Measurements from ENCODE around the gene ADAM33. TPM values are rescaled to one million over a fixed set of nuclear protein-coding genes. Genes with fewer than 3 reads are reported as not detected.

Gene ADAM33
- polyA plus RNA-seq, 2 donors: 27.3 to 83.1 TPM

- Histone ChIP-seq H3K27ac (ENCODE audit: low read depth in 2 of 2, low read length in 1 of 2) (no peak overlapping the region), H3K4me3 (ENCODE audit: low read depth in 1 of 2, low read length in 2 of 2) (no peak overlapping the region), H3K4me1 (ENCODE audit: control insufficient read depth in 2 of 2, insufficient read depth in 2 of 2, low read length in 1 of 2) (peaks cover 0 to 4% of the 10 kb centered on the region in 2 donors), H3K9me3 (ENCODE audit: control insufficient read depth in 2 of 2, insufficient read depth in 1 of 2, low read depth in 1 of 2, low read length in 1 of 2) (peaks cover 3 to 6% of the 10 kb centered on the region in 2 donors), H3K27me3 (ENCODE audit: control insufficient read depth in 1 of 2, insufficient read depth in 2 of 2, low read length in 2 of 2) (no peaks in the 10 kb centered on the region), H3K36me3 (ENCODE audit: control insufficient read depth in 2 of 2, insufficient read depth in 2 of 2, low read length in 1 of 2) (no peaks in the 10 kb centered on the region)
- WGBS, 2 donors: 89 to 92% methylated on average over 15 to 16 of the region's 16 CpGs
Observed at GRCh38 chr20:3699037-3699436, 17.2 kb upstream of the ADAM33 start.

GRCh38 chr20:3698591-3699001 is 16.8 kb upstream of the ADAM33 start:
- no peak overlapping the region for H3K27ac ChIP-seq (ENCODE audit: low read depth in 2 of 2, low read length in 1 of 2)
- peaks cover 3 to 6% of the 10 kb centered on the region in 2 donors for H3K9me3 ChIP-seq (ENCODE audit: control insufficient read depth in 2 of 2, insufficient read depth in 1 of 2, low read depth in 1 of 2, low read length in 1 of 2)
- no peaks in the 10 kb centered on the region for H3K36me3 ChIP-seq (ENCODE audit: control insufficient read depth in 2 of 2, insufficient read depth in 2 of 2, low read length in 1 of 2)
- H3K27me3 ChIP-seq (ENCODE audit: control insufficient read depth in 1 of 2, insufficient read depth in 2 of 2, low read length in 2 of 2): no peaks in the 10 kb centered on the region
- peaks cover 0 to 4% of the 10 kb centered on the region in 2 donors for H3K4me1 ChIP-seq (ENCODE audit: control insufficient read depth in 2 of 2, insufficient read depth in 2 of 2, low read length in 1 of 2)
- no peak overlapping the region for H3K4me3 ChIP-seq (ENCODE audit: low read depth in 1 of 2, low read length in 2 of 2)
- WGBS, 2 donors: 75 to 76% methylated on average over 6 of the region's 6 CpGs

- peaks cover 3 to 6% of the 10 kb centered on the region in 2 donors for H3K9me3 ChIP-seq (ENCODE audit: control insufficient read depth in 2 of 2, insufficient read depth in 1 of 2, low read depth in 1 of 2, low read length in 1 of 2)
- no peaks in the 10 kb centered on the region for H3K27me3 ChIP-seq (ENCODE audit: control insufficient read depth in 1 of 2, insufficient read depth in 2 of 2, low read length in 2 of 2)
- H3K4me1 ChIP-seq (ENCODE audit: control insufficient read depth in 2 of 2, insufficient read depth in 2 of 2, low read length in 1 of 2): peaks cover 0 to 4% of the 10 kb centered on the region in 2 donors
- no peaks in the 10 kb centered on the region for H3K36me3 ChIP-seq (ENCODE audit: control insufficient read depth in 2 of 2, insufficient read depth in 2 of 2, low read length in 1 of 2)
- no peak overlapping the region for H3K27ac ChIP-seq (ENCODE audit: low read depth in 2 of 2, low read length in 1 of 2)
- WGBS, 2 donors: 76 to 79% methylated on average over 18 of the region's 18 CpGs
- H3K4me3 ChIP-seq (ENCODE audit: low read depth in 1 of 2, low read length in 2 of 2): no peak overlapping the region
Observed at GRCh38 chr20:3697588-3698305, 15.9 kb upstream of the ADAM33 start.

GRCh38 chr20:3696745-3697587 is 15.2 kb upstream of the ADAM33 start:
- H3K27ac ChIP-seq (ENCODE audit: low read depth in 2 of 2, low read length in 1 of 2): no peak overlapping the region
- peaks cover 0 to 4% of the 10 kb centered on the region in 2 donors for H3K4me1 ChIP-seq (ENCODE audit: control insufficient read depth in 2 of 2, insufficient read depth in 2 of 2, low read length in 1 of 2)
- no peak overlapping the region for H3K4me3 ChIP-seq (ENCODE audit: low read depth in 1 of 2, low read length in 2 of 2)
- no peaks in the 10 kb centered on the region for H3K36me3 ChIP-seq (ENCODE audit: control insufficient read depth in 2 of 2, insufficient read depth in 2 of 2, low read length in 1 of 2)
- 82 to 87% methylated on average over 15 of the region's 15 CpGs for WGBS, 2 donors
- no peaks in the 10 kb centered on the region for H3K27me3 ChIP-seq (ENCODE audit: control insufficient read depth in 1 of 2, insufficient read depth in 2 of 2, low read length in 2 of 2)
- H3K9me3 ChIP-seq (ENCODE audit: control insufficient read depth in 2 of 2, insufficient read depth in 1 of 2, low read depth in 1 of 2, low read length in 1 of 2): peaks cover 3 to 6% of the 10 kb centered on the region in 2 donors

- H3K27ac ChIP-seq (ENCODE audit: low read depth in 2 of 2, low read length in 1 of 2): no peak overlapping the region
- 82 to 88% methylated on average over 1 of the region's 1 CpG for WGBS, 2 donors
Observed at GRCh38 chr20:3696200-3696599, 14.4 kb upstream of the ADAM33 start.

GRCh38 chr20:3694864-3695263 is 13.1 kb upstream of the ADAM33 start:
- Histone ChIP-seq H3K36me3 (ENCODE audit: control insufficient read depth in 2 of 2, insufficient read depth in 2 of 2, low read length in 1 of 2) (no peaks in the 10 kb centered on the region), H3K4me3 (ENCODE audit: low read depth in 1 of 2, low read length in 2 of 2) (no peak overlapping the region), H3K9me3 (ENCODE audit: control insufficient read depth in 2 of 2, insufficient read depth in 1 of 2, low read depth in 1 of 2, low read length in 1 of 2) (peaks cover 3 to 6% of the 10 kb centered on the region in 2 donors), H3K27me3 (ENCODE audit: control insufficient read depth in 1 of 2, insufficient read depth in 2 of 2, low read length in 2 of 2) (no peaks in the 10 kb centered on the region), H3K27ac (ENCODE audit: low read depth in 2 of 2, low read length in 1 of 2) (no peak overlapping the region), H3K4me1 (ENCODE audit: control insufficient read depth in 2 of 2, insufficient read depth in 2 of 2, low read length in 1 of 2) (peaks cover 0 to 4% of the 10 kb centered on the region in 2 donors)
- 95 to 96% methylated on average over 5 of the region's 5 CpGs for WGBS, 2 donors

More at GRCh38 chr20:3696200-3696599, 14.4 kb upstream of the ADAM33 start:
- Histone ChIP-seq H3K36me3 (ENCODE audit: control insufficient read depth in 2 of 2, insufficient read depth in 2 of 2, low read length in 1 of 2) (no peaks in the 10 kb centered on the region), H3K9me3 (ENCODE audit: control insufficient read depth in 2 of 2, insufficient read depth in 1 of 2, low read depth in 1 of 2, low read length in 1 of 2) (peaks cover 3 to 6% of the 10 kb centered on the region in 2 donors), H3K27me3 (ENCODE audit: control insufficient read depth in 1 of 2, insufficient read depth in 2 of 2, low read length in 2 of 2) (no peaks in the 10 kb centered on the region), H3K4me3 (ENCODE audit: low read depth in 1 of 2, low read length in 2 of 2) (no peak overlapping the region), H3K4me1 (ENCODE audit: control insufficient read depth in 2 of 2, insufficient read depth in 2 of 2, low read length in 1 of 2) (peaks cover 0 to 4% of the 10 kb centered on the region in 2 donors)

GRCh38 chr20:3693376-3693775 is 11.6 kb upstream of the ADAM33 start:
- no peak overlapping the region for H3K4me3 ChIP-seq (ENCODE audit: low read depth in 1 of 2, low read length in 2 of 2)
- H3K36me3 ChIP-seq (ENCODE audit: control insufficient read depth in 2 of 2, insufficient read depth in 2 of 2, low read length in 1 of 2): no peaks in the 10 kb centered on the region
- WGBS, 2 donors: 82 to 90% methylated on average over 13 of the region's 13 CpGs

GRCh38 chr20:3692706-3693294 is 11.0 kb upstream of the ADAM33 start:
- 87 to 92% methylated on average over 23 of the region's 23 CpGs for WGBS, 2 donors
- Histone ChIP-seq H3K27ac (ENCODE audit: low read depth in 2 of 2, low read length in 1 of 2) (no peak overlapping the region), H3K27me3 (ENCODE audit: control insufficient read depth in 1 of 2, insufficient read depth in 2 of 2, low read length in 2 of 2) (no peaks in the 10 kb centered on the region), H3K9me3 (ENCODE audit: control insufficient read depth in 2 of 2, insufficient read depth in 1 of 2, low read depth in 1 of 2, low read length in 1 of 2) (peaks cover 3 to 6% of the 10 kb centered on the region in 2 donors), H3K4me1 (ENCODE audit: control insufficient read depth in 2 of 2, insufficient read depth in 2 of 2, low read length in 1 of 2) (no peaks in the 10 kb centered on the region), H3K36me3 (ENCODE audit: control insufficient read depth in 2 of 2, insufficient read depth in 2 of 2, low read length in 1 of 2) (no peaks in the 10 kb centered on the region), H3K4me3 (ENCODE audit: low read depth in 1 of 2, low read length in 2 of 2) (no peak overlapping the region)

More at GRCh38 chr20:3693376-3693775, 11.6 kb upstream of the ADAM33 start:
- Histone ChIP-seq H3K27ac (ENCODE audit: low read depth in 2 of 2, low read length in 1 of 2) (no peak overlapping the region), H3K9me3 (ENCODE audit: control insufficient read depth in 2 of 2, insufficient read depth in 1 of 2, low read depth in 1 of 2, low read length in 1 of 2) (peaks cover 3 to 6% of the 10 kb centered on the region in 2 donors), H3K4me1 (ENCODE audit: control insufficient read depth in 2 of 2, insufficient read depth in 2 of 2, low read length in 1 of 2) (peaks cover 0 to 4% of the 10 kb centered on the region in 2 donors), H3K27me3 (ENCODE audit: control insufficient read depth in 1 of 2, insufficient read depth in 2 of 2, low read length in 2 of 2) (no peaks in the 10 kb centered on the region)

- peaks cover 3 to 6% of the 10 kb centered on the region in 2 donors for H3K9me3 ChIP-seq (ENCODE audit: control insufficient read depth in 2 of 2, insufficient read depth in 1 of 2, low read depth in 1 of 2, low read length in 1 of 2)
- no peak overlapping the region for H3K4me3 ChIP-seq (ENCODE audit: low read depth in 1 of 2, low read length in 2 of 2)
- H3K4me1 ChIP-seq (ENCODE audit: control insufficient read depth in 2 of 2, insufficient read depth in 2 of 2, low read length in 1 of 2): peaks cover 3 to 5% of the 10 kb centered on the region in 2 donors
- no peaks in the 10 kb centered on the region for H3K27me3 ChIP-seq (ENCODE audit: control insufficient read depth in 1 of 2, insufficient read depth in 2 of 2, low read length in 2 of 2)
- H3K36me3 ChIP-seq (ENCODE audit: control insufficient read depth in 2 of 2, insufficient read depth in 2 of 2, low read length in 1 of 2): no peaks in the 10 kb centered on the region
- 83 to 86% methylated on average over 9 of the region's 9 CpGs for WGBS, 2 donors
- H3K27ac ChIP-seq (ENCODE audit: low read depth in 2 of 2, low read length in 1 of 2): no peak overlapping the region
Observed at GRCh38 chr20:3691897-3692296, 10.1 kb upstream of the ADAM33 start.
